Measurements from ENCODE around the gene CWC27. TPM values are rescaled to one million over a fixed set of nuclear protein-coding genes. Genes with fewer than 3 reads are reported as not detected.

CWC27 gene
- total and polyA plus RNA-seq, 2 of the 13 experiments (the other 11 are each of a cell fraction or from before 2014, with no cell fraction given) = 21.1 to 25.7 TPM

DNA sequence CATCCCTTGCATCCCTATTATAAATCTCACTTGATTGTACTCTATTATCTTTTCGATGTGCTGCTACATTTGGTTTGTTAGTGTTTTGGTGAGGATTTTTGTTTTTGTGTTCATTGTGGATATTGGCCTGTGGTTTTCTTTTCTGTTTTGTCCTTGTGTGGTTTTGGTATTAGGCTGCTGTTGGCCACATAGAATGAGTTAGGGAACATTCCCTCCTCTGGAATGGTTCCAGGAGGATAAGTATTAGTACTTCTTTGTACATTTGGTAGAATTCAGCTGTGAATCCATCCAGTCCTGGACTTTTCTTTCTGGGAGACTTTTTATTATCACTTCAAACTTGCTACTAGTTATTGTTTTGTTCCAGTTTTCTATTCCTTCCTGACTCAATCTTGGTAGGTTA, 287.2 kb downstream of the CWC27 start:
- Histone ChIP-seq H2AFZ (ENCODE audit: low read length) (no peak overlapping the region), H3K36me3 (replicated peaks in 1 of 2; ENCODE audit: control insufficient read depth in 1 of 2, insufficient read depth in 2 of 2, low read length in 2 of 2) (no peaks in the 10 kb centered on the region), H3K4me3 (replicated peaks in 1 of 3; ENCODE audit: insufficient read depth in 1 of 3, low read depth in 2 of 3, low read length in 3 of 3) (no peak overlapping the region), H4K20me1 (ENCODE audit: insufficient read depth, low read length) (no peaks in the 10 kb centered on the region), H3K4me1 (ENCODE audit: insufficient read depth, low read length) (no peaks in the 10 kb centered on the region), H3K79me2 (ENCODE audit: insufficient read depth, low read length) (no peaks in the 10 kb centered on the region), H3K9me3 (ENCODE audit: low read length) (no peaks in the 10 kb centered on the region), H3K27me3 (ENCODE audit: control insufficient read depth in 1 of 2, insufficient read depth in 2 of 2, low read length in 2 of 2) (peaks cover 0 to 3% of the 10 kb centered on the region in 2 experiments; a peak in 1 of 5 replicates), H3K9ac (ENCODE audit: insufficient read depth, low read depth, low read length) (no peak overlapping the region), H3K27ac (ENCODE audit: extremely low read length, insufficient read depth, low read length) (no peak overlapping the region), H3K4me2 (ENCODE audit: low read depth, low read length) (no peak overlapping the region)
- WGBS (ENCODE audit: low lambda C conversion rate) = 0% methylated on average over 1 of the region's 1 CpG
- DNase-seq (ENCODE audit: low spot score) (no peak), ATAC-seq (no peak), FAIRE-seq (no peak)
- in situ Hi-C loops (cut with HindIII; ENCODE audit: extremely low pct_ligation_motif_present, low pct_unique_long_range_greater_than_20kb) = no loop called here
- CTCF ChIA-PET (ENCODE audit: low intra/inter-chr PET ratio, low total read pairs) = no interaction called here
- intact Hi-C loops (cut with micrococcal nuclease; ENCODE audit: unreplicated experiment) = no loop called here
- BruUV-seq (replicated peaks) = no TSS peak
- POLR2A ChIA-PET = no interaction called here
- TF ChIP-seq REL (CRISPR knock-in tag; conservative IDR thresholded peaks at IDR 0.05) = no peak
- TF ChIP-seq ZNF761 (CRISPR knock-in tag; conservative IDR thresholded peaks at IDR 0.05) = no peak
- TF ChIP-seq, protein P1, sequence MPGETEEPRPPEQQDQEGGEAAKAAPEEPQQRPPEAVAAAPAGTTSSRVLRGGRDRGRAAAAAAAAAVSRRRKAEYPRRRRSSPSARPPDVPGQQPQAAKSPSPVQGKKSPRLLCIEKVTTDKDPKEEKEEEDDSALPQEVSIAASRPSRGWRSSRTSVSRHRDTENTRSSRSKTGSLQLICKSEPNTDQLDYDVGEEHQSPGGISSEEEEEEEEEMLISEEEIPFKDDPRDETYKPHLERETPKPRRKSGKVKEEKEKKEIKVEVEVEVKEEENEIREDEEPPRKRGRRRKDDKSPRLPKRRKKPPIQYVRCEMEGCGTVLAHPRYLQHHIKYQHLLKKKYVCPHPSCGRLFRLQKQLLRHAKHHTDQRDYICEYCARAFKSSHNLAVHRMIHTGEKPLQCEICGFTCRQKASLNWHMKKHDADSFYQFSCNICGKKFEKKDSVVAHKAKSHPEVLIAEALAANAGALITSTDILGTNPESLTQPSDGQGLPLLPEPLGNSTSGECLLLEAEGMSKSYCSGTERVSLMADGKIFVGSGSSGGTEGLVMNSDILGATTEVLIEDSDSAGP (CRISPR knock-in tag; IDR thresholded peaks at IDR 0.05; ENCODE audit: borderline replicate concordance) = no peak
- TF ChIP-seq, protein P2, sequence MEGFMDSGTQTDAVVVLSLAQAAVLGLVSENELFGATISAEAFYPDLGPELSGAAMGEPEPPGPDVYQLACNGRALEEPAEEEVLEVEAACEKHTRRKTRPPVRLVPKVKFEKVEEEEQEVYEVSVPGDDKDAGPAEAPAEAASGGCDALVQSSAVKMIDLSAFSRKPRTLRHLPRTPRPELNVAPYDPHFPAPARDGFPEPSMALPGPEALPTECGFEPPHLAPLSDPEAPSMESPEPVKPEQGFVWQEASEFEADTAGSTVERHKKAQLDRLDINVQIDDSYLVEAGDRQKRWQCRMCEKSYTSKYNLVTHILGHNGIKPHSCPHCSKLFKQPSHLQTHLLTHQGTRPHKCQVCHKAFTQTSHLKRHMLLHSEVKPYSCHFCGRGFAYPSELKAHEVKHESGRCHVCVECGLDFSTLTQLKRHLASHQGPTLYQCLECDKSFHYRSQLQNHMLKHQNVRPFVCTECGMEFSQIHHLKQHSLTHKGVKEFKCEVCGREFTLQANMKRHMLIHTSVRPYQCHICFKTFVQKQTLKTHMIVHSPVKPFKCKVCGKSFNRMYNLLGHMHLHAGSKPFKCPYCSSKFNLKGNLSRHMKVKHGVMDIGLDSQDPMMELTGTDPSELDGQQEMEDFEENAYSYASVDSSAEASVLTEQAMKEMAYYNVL (CRISPR knock-in tag; IDR thresholded peaks at IDR 0.05; ENCODE audit: borderline replicate concordance) = no peak
- TF ChIP-seq NR2F2 (IDR thresholded peaks at IDR 0.05; ENCODE audit: borderline replicate concordance, low read depth) = no peak
- no peak for TF ChIP-seq SOX6 (IDR thresholded peaks at IDR 0.05)
- TF ChIP-seq SOX6 (CRISPR knock-in tag; IDR thresholded peaks at IDR 0.05) = no peak
- TF ChIP-seq, protein P3, sequence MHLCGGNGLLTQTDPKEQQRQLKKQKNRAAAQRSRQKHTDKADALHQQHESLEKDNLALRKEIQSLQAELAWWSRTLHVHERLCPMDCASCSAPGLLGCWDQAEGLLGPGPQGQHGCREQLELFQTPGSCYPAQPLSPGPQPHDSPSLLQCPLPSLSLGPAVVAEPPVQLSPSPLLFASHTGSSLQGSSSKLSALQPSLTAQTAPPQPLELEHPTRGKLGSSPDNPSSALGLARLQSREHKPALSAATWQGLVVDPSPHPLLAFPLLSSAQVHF (CRISPR knock-in tag; IDR thresholded peaks at IDR 0.05) = no peak
- TF ChIP-seq, protein P4, sequence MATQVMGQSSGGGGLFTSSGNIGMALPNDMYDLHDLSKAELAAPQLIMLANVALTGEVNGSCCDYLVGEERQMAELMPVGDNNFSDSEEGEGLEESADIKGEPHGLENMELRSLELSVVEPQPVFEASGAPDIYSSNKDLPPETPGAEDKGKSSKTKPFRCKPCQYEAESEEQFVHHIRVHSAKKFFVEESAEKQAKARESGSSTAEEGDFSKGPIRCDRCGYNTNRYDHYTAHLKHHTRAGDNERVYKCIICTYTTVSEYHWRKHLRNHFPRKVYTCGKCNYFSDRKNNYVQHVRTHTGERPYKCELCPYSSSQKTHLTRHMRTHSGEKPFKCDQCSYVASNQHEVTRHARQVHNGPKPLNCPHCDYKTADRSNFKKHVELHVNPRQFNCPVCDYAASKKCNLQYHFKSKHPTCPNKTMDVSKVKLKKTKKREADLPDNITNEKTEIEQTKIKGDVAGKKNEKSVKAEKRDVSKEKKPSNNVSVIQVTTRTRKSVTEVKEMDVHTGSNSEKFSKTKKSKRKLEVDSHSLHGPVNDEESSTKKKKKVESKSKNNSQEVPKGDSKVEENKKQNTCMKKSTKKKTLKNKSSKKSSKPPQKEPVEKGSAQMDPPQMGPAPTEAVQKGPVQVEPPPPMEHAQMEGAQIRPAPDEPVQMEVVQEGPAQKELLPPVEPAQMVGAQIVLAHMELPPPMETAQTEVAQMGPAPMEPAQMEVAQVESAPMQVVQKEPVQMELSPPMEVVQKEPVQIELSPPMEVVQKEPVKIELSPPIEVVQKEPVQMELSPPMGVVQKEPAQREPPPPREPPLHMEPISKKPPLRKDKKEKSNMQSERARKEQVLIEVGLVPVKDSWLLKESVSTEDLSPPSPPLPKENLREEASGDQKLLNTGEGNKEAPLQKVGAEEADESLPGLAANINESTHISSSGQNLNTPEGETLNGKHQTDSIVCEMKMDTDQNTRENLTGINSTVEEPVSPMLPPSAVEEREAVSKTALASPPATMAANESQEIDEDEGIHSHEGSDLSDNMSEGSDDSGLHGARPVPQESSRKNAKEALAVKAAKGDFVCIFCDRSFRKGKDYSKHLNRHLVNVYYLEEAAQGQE (IDR thresholded peaks at IDR 0.05; ENCODE audit: borderline replicate concordance in 1 of 2, low read depth in 1 of 2, low read length in 2 of 2) = no peak
- TF ChIP-seq, protein P5, sequence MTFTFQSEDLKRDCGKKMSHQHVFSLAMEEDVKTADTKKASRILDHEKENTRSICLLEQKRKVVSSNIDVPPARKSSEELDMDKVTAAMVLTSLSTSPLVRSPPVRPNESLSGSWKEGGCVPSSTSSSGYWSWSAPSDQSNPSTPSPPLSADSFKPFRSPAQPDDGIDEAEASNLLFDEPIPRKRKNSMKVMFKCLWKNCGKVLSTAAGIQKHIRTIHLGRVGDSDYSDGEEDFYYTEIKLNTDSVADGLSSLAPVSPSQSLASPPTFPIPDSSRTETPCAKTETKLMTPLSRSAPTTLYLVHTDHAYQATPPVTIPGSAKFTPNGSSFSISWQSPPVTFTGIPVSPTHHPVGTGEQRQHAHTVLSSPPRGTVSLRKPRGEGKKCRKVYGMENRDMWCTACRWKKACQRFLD (CRISPR knock-in tag; IDR thresholded peaks at IDR 0.05; ENCODE audit: borderline replicate concordance) = no peak
- no peak for TF ChIP-seq FOSL2 (CRISPR knock-in tag; IDR thresholded peaks at IDR 0.05)
- TF ChIP-seq RARA (CRISPR knock-in tag; IDR thresholded peaks at IDR 0.05) = no peak
- TF ChIP-seq CC2D1A (CRISPR knock-in tag; IDR thresholded peaks at IDR 0.05) = no peak
- TF ChIP-seq GABPB1 (CRISPR knock-in tag; IDR thresholded peaks at IDR 0.05) = no peak
- TF ChIP-seq PAF1 (CRISPR knock-in tag; IDR thresholded peaks at IDR 0.05) = no peak
- no peak for TF ChIP-seq TEAD2 (CRISPR knock-in tag; IDR thresholded peaks at IDR 0.05)
- TF ChIP-seq SRSF9 (IDR thresholded peaks at IDR 0.05; ENCODE audit: borderline replicate concordance, insufficient read depth, low read depth, low read length, poor library complexity, severe bottlenecking) = no peak
